GM19351 (cell line): ENCODE measurements around the gene POLR3H.
"Not testable (repeated sequence)": the region's sequence is repeated elsewhere in the genome, so short reads cannot be mapped to it uniquely, and the experiment has no call there.

Experiments
- ATAC-seq: cut with Tn5 transposase; IDR thresholded peaks from one replicate; pipeline ENCODE4 v1.9.1; 2021; ENCODE audit warnings: mild to moderate bottlenecking, moderate library complexity; ENCODE audit not compliant: unreplicated experiment

The POLR3H gene

GRCh38 chr22:41565403-41566054, 21.3 kb upstream of the POLR3H start:
- no peak for ATAC-seq

GRCh38 chr22:41564563-41564962, 20.3 kb upstream of the POLR3H start:
- no peak for ATAC-seq

GRCh38 chr22:41563051-41563711, 18.9 kb upstream of the POLR3H start:
- ATAC-seq = no peak

- no peak for ATAC-seq
These were observed 18.2 kb upstream of the POLR3H start for GRCh38 chr22:41562461-41562860.

- no peak for ATAC-seq
These were observed 17.5 kb upstream of the POLR3H start for GRCh38 chr22:41561788-41562187.

- no peak for ATAC-seq
These were observed 17.1 kb upstream of the POLR3H start for GRCh38 chr22:41561335-41561734.

- no peak for ATAC-seq
These were observed 15.8 kb upstream of the POLR3H start for GRCh38 chr22:41560095-41560471.

GRCh38 chr22:41558241-41558630, 14.0 kb upstream of the POLR3H start:
- not testable (repeated sequence) for ATAC-seq

- ATAC-seq = no peak
These were observed 13.4 kb upstream of the POLR3H start for GRCh38 chr22:41557401-41558240.

- no peak for ATAC-seq
These were observed 12.3 kb upstream of the POLR3H start for GRCh38 chr22:41556561-41556960.

- ATAC-seq = no peak
These were observed 11.2 kb upstream of the POLR3H start for GRCh38 chr22:41555325-41555982.

- ATAC-seq = no peak
These were observed 7.8 kb upstream of the POLR3H start for GRCh38 chr22:41551877-41552582.

- ATAC-seq = no peak
These were observed 6.8 kb upstream of the POLR3H start for GRCh38 chr22:41550952-41551491.

GRCh38 chr22:41548830-41549211, 4.6 kb upstream of the POLR3H start:
- no peak for ATAC-seq

GRCh38 chr22:41544671-41545476, 604 bp upstream of the POLR3H start:
- no peak for ATAC-seq

GRCh38 chr22:41542224-41542623, 2.0 kb downstream of the POLR3H start:
- no peak for ATAC-seq

- no peak for ATAC-seq
These were observed 2.8 kb downstream of the POLR3H start for GRCh38 chr22:41541484-41541883.

- no peak for ATAC-seq
These were observed 3.9 kb downstream of the POLR3H start for GRCh38 chr22:41540365-41540764.

GRCh38 chr22:41540006-41540315, 4.3 kb downstream of the POLR3H start:
- ATAC-seq = no peak
